Astrocyte of the spinal cord (primary cell): ENCODE measurements around the gene LMO1.

Source experiments
- DNase-seq: peaks from one replicate; pipeline ENCODE4 v3.0.0; 2011; ENCODE audit warnings: low read depth, low spot score
- H3K4me3 ChIP-seq: 2 replicates; pipeline ENCODE4 v1.5.1; 2011; ENCODE audit warnings: low read depth, mild to moderate bottlenecking, low read length, moderate library complexity
- in situ Hi-C: cut with HindIII; loops from 2 replicates; pipeline ENCODE4 v1.10.0; 2017; ENCODE audit warnings: low sequenced_read_pairs
- TF ChIP-seq, protein P1 (sequence below): IDR thresholded peaks from 2 replicates; pipeline ENCODE4 v1.5.1; 2012; ENCODE audit warnings: low read depth, mild to moderate bottlenecking, low read length, inconsistent platforms

The LMO1 gene

DNA sequence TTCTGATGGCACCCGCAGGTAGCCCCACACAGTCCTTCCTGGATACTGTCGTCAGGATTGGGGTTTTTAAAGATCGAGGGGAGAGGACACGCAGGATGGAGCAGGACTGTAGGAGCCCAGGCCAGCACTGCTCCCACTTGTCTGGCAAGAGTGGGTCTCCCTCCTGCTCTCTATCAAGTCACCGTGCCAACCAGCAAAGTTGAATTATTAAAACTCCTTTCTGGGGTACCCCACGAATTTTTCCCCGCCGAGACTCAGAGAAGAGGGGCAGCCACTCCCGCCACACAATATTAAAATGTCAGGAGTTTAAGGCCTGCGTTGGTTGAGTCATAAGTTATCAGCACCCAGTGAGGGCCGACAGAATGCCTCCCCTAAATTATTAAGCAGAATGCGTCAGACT lies 10.1 kb downstream of the LMO1 start:
- no peak overlapping the region for H3K4me3 ChIP-seq
- no peak for DNase-seq

DNA sequence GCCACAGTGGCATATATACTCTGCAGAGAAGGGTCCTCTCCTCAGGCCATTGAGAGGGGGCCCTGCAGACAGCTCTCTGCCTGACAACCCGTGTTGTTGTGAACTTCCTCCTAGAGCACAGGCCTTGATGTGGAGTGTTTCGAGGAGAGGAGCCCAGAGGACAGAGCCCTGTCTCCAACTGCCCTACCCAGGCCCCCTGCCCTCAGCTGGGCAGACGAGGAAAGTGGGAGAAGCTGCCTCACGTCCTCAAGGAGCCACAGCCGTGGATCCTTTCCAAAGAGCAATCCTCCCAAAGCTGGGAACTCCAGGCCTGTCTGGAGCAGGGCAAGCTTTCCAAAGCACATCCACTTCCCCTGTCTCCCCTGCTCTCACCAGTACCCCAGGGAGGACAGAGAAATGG lies 10.7 kb downstream of the LMO1 start:
- no peak for DNase-seq
- no peak overlapping the region for H3K4me3 ChIP-seq
- in situ Hi-C loops: no loop called here
- TF ChIP-seq, protein P1, sequence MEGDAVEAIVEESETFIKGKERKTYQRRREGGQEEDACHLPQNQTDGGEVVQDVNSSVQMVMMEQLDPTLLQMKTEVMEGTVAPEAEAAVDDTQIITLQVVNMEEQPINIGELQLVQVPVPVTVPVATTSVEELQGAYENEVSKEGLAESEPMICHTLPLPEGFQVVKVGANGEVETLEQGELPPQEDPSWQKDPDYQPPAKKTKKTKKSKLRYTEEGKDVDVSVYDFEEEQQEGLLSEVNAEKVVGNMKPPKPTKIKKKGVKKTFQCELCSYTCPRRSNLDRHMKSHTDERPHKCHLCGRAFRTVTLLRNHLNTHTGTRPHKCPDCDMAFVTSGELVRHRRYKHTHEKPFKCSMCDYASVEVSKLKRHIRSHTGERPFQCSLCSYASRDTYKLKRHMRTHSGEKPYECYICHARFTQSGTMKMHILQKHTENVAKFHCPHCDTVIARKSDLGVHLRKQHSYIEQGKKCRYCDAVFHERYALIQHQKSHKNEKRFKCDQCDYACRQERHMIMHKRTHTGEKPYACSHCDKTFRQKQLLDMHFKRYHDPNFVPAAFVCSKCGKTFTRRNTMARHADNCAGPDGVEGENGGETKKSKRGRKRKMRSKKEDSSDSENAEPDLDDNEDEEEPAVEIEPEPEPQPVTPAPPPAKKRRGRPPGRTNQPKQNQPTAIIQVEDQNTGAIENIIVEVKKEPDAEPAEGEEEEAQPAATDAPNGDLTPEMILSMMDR: no peak

More for the DNA sequence above, 10.1 kb downstream of the LMO1 start:
- TF ChIP-seq, protein P1: no peak
- in situ Hi-C loops: no loop called here

DNA sequence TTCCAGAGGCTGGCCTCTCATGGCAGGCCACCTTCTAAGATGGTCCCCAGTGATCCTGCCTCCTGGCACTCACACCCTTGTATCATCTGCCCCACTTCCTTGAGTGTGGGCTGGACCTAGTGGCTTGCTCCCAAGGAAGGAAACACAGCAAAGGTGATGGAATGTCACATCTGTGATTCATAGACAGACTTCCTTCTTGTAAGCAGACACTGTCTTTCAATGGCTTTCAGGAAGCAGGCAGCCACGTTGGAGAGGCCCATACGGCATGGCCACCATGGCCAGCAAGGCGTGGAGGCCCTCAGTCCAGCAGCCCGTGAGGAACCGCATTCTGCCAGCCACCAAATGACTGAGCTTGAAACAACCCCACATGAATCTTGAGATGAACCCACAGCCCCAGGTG lies 11.3 kb downstream of the LMO1 start:
- TF ChIP-seq, protein P1: no peak
- no peak for DNase-seq
- in situ Hi-C loops: no loop called here
- no peak overlapping the region for H3K4me3 ChIP-seq

DNA sequence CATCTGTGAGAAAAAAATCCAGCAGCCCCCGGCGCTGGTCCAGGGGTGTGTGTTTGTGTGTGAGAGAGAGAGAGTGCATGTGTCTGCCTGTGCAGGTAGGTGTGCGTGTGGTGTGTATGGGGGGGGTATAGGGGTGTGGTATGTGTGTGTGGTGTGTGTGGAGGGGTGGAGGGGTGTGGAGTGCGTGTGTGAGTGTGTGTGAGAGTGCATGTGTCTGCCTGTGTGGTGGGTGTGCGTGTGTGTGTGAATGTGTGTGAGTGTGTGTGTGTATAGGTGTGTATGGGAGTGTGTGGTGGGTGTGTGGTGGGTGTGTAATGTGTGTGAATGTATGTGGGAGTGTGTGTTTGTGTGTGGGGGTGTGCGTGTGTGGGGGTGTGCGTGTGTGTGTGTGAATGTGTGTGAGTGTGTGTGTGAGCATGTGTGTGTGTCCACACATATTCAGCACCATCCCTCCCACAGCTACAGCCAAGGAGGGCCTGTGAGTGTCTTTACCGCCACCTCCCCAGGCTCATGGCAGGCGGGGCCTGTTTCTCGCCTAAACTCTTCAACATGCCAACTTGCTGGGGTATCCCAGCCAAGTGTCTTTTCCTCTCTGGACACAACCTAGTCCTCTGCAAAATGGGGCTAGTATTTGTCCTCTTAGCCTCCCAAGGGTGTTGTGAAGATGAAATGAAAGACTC lies 11.9 kb downstream of the LMO1 start:
- no peak for DNase-seq
- TF ChIP-seq, protein P1: no peak
- no peak overlapping the region for H3K4me3 ChIP-seq
- in situ Hi-C loops: no loop called here

DNA sequence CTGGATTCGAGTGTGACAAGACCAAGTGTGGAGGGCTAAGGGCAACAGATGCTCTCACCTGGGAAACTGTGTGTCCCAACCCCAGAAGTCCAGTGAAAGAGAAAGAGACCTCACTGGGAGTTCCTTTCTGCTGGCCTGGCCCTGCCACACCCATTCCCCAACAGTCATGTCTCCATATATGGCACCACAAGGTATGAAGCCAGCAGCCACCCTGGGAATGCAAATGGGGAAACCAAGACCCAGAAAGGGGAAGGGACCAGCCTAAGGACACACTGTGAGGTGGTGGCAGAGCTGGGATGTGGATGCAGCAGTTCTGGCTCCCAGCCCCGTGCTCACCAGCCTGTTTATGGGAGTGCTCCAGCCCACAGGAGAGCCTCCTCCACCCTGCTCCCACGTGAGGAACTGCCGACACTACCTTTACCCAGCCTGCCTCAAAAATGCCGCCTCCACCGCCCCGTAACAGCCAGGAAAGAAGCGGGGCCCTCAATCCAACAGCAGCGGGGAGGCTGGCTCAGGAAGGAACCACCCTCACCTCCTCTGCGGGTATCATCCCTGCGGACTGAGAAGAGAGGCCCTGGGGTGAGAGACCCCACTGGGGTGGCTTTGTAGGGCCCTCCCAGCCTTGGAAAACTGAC lies 12.6 kb downstream of the LMO1 start:
- TF ChIP-seq, protein P1: no peak
- in situ Hi-C loops: no loop called here
- no peak for DNase-seq
- no peak overlapping the region for H3K4me3 ChIP-seq

DNA sequence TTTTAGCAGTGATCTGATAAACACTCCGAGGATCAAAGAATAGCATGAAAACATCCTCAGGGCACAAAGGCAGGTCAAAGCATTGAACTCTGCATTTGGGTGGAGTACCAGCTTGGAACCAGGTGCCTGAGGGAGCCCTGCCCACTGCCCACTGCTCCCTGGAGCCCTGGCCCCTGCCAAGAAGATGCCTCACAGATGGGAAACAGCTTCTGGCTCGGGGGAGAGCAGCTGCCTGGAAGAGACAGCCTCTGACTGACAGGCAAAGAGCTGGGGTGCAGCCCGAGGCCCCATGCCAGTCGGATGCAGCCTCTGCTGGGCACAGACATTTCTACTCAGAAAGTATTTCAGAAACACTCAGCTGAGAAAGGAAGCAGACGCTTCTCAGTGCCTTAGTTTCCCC lies 13.2 kb downstream of the LMO1 start:
- in situ Hi-C loops: no loop called here
- TF ChIP-seq, protein P1: no peak
- H3K4me3 ChIP-seq: no peak overlapping the region
- DNase-seq: no peak
